G401 (cell line): Measurements from ENCODE around the gene COL26A1. TPM values are rescaled to one million over a fixed set of nuclear protein-coding genes. Genes with fewer than 3 reads are reported as not detected.
A peak's percentile ranks its signal among the peaks of the same experiment; 100 is the strongest.

Source experiments
- DNase-seq: peaks from one replicate; pipeline ENCODE4 v3.0.0-alpha.2; 2015; ENCODE audit warnings: low spot score
- in situ Hi-C: cut with HindIII; loops from 2 replicates; pipeline ENCODE4 v1.10.0; 2016; ENCODE audit warnings: low sequenced_read_pairs, mixed read lengths
- total RNA-seq: library from RNA; depleted of rRNA; stranded (reverse); fragments of >200 nt; shearing (Covaris generic); gene quantifications from 2 replicates; pipeline ENCODE4 v1.2.3, GENCODE V29; 2014

COL26A1 gene
- total RNA-seq, 1 experiment from 2014 or later: 104 TPM

- DNase-seq: peak; percentile 39
- in situ Hi-C loops: no loop called here
These were observed 176.2 kb downstream of the COL26A1 start for GRCh38 chr7:101538596-101539459.

- DNase-seq: no peak
- in situ Hi-C loops: no loop called here
These were observed 177.1 kb downstream of the COL26A1 start for GRCh38 chr7:101539784-101540183.

- in situ Hi-C loops: no loop called here
- peak; percentile 79 for DNase-seq
These were observed 180.0 kb downstream of the COL26A1 start for GRCh38 chr7:101542527-101543241.

- in situ Hi-C loops: no loop called here
- DNase-seq: no peak
These were observed 180.6 kb downstream of the COL26A1 start for GRCh38 chr7:101543242-101543766.

GRCh38 chr7:101543846-101544245 is 181.2 kb downstream of the COL26A1 start:
- DNase-seq: no peak
- in situ Hi-C loops: no loop called here

GRCh38 chr7:101545441-101546190 is 182.9 kb downstream of the COL26A1 start:
- in situ Hi-C loops: no loop called here

GRCh38 chr7:101546308-101546936 is 183.7 kb downstream of the COL26A1 start:
- DNase-seq: no peak
- in situ Hi-C loops: no loop called here

More at GRCh38 chr7:101545441-101546190, 182.9 kb downstream of the COL26A1 start:
- DNase-seq: no peak

- no peak for DNase-seq
- in situ Hi-C loops: no loop called here
These were observed 184.6 kb downstream of the COL26A1 start for GRCh38 chr7:101547022-101547915.

GRCh38 chr7:101547916-101548661 is 185.4 kb downstream of the COL26A1 start:
- in situ Hi-C loops: no loop called here
- DNase-seq: no peak

GRCh38 chr7:101549734-101550133 is 187.1 kb downstream of the COL26A1 start:
- in situ Hi-C loops: no loop called here
- DNase-seq: no peak

- in situ Hi-C loops: no loop called here
- no peak for DNase-seq
These were observed 188.2 kb downstream of the COL26A1 start for GRCh38 chr7:101550641-101551541.

- in situ Hi-C loops: no loop called here
- no peak for DNase-seq
These were observed 190.5 kb downstream of the COL26A1 start for GRCh38 chr7:101553018-101553770.

GRCh38 chr7:101553771-101554445 is 191.2 kb downstream of the COL26A1 start:
- in situ Hi-C loops: no loop called here
- no peak for DNase-seq

- in situ Hi-C loops: no loop called here
- no peak for DNase-seq
These were observed 192.1 kb downstream of the COL26A1 start for GRCh38 chr7:101554584-101555268.
